ENCODE results near the gene TMEM43. TPM values are rescaled to one million over a fixed set of nuclear protein-coding genes. Genes with fewer than 3 reads are reported as not detected.

Gene TMEM43
- polyA plus RNA-seq, 3 donors, result 55.4 to 69.7 (median 66.7) TPM

DNA sequence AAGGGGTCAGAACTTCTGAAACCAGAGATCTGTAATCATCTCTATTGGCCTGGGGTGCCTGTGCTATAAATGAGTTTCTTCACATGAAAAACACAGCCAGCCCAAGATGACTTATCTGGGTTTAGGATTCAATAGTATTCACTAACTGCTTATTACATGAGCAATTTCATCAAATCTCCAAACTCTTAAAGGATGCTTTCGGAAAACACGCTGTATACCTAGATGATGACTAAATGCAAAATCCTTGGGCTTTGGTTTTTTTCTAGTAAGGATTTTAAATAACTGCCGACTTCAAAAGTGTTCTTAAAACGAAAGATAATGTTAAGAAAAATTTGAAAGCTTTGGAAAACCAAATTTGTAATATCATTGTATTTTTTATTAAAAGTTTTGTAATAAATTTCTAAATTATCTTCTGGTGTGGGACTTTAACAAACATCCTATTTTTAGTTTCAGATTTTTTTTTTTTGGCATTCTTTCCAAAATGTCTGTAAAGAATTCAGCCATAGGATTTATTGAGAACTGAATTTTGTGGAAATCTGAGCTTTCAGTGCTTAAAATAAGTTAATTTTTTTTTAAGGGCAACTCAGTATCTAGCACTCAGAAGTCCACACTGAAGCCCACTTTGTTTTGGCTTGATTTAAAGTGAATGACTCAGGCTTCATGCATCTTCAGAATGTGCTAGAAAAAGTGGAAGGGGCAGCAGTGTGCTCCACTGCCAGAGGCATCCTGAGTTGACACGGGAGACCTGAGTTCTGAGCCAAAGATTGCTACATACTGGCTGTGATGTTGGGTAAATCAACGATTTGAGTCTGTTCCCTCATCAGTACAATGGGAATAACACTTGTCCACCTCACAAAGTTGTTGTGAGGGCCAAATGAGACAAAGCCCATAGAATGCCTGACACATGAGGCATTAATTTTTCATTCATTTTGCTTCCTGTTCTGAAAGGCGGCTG, 18.7 kb downstream of the TMEM43 start:
- TF ChIP-seq, protein P1, sequence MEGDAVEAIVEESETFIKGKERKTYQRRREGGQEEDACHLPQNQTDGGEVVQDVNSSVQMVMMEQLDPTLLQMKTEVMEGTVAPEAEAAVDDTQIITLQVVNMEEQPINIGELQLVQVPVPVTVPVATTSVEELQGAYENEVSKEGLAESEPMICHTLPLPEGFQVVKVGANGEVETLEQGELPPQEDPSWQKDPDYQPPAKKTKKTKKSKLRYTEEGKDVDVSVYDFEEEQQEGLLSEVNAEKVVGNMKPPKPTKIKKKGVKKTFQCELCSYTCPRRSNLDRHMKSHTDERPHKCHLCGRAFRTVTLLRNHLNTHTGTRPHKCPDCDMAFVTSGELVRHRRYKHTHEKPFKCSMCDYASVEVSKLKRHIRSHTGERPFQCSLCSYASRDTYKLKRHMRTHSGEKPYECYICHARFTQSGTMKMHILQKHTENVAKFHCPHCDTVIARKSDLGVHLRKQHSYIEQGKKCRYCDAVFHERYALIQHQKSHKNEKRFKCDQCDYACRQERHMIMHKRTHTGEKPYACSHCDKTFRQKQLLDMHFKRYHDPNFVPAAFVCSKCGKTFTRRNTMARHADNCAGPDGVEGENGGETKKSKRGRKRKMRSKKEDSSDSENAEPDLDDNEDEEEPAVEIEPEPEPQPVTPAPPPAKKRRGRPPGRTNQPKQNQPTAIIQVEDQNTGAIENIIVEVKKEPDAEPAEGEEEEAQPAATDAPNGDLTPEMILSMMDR (IDR thresholded peaks at IDR 0.05), result no peak
- 0% methylated on average over 2 of the region's 7 CpGs for WGBS (ENCODE audit: insufficient coverage)
- peaks cover 44 to 56% of the 10 kb centered on the region in 2 donors for H3K36me3 ChIP-seq (replicated peaks in 1 of 2; ENCODE audit: control insufficient read depth in 1 of 2, insufficient read depth in 2 of 2, low read length in 2 of 2)

DNA sequence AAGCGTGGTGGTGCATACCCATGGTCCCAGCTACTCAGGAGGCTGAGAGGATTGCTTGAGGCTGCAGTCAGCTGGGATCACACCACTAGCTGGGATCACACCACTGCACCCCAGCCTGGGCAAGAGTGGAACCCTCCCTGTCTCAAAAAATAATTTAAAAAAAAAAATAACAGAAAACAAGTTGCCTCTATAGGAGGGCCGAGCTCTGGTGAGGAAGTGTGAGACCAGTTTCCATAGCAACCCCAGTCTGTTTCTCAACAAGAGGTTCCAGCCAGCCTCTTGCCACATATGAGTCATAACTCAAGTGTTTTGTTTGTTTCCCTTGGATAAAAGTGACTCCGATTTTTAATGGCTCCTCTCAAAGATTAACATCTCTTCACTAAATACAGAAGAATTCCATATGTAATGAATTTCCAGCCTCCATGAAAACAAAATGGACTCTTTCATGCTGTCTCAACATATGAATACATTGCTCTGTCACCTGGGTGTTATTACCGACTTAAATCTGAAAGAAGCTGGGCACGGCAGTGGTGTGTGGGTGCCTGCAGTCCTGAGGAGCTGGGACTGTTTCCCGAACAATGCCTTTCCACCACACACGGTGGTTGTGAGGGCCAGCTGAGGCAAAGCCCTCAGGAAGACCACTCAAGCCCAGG, 19.7 kb downstream of the TMEM43 start:
- Histone ChIP-seq H3K4me1 (ENCODE audit: control insufficient read depth in 1 of 2, insufficient read depth in 2 of 2, low read length in 2 of 2) (peaks cover 44 to 53% of the 10 kb centered on the region in 2 donors), H2AFZ (ENCODE audit: insufficient read depth, low read depth, low read length, poor library complexity, severe bottlenecking) (peak overlapping the region; percentile 70), H4K20me1 (ENCODE audit: insufficient read depth, low read length) (no peaks in the 10 kb centered on the region), H3K9ac (ENCODE audit: insufficient read depth, low read length, poor library complexity, severe bottlenecking) (peak overlapping the region; percentile 92), H3K4me2 (replicated peaks; ENCODE audit: extremely low read depth, low read length, poor library complexity, severe bottlenecking) (peak overlapping the region; percentile 73), H3K4me3 (replicated peaks in 1 of 3; ENCODE audit: low read depth in 2 of 3, low read length in 3 of 3) (peak overlapping the region; percentile 41 to 61 (median 43)), H3K79me2 (ENCODE audit: insufficient read depth, low read length) (no peaks in the 10 kb centered on the region), H3K36me3 (replicated peaks in 1 of 2; ENCODE audit: control insufficient read depth in 1 of 2, insufficient read depth in 2 of 2, low read length in 2 of 2) (peaks cover 36 to 49% of the 10 kb centered on the region in 2 donors), H3K27me3 (ENCODE audit: control insufficient read depth in 2 of 2, insufficient read depth in 2 of 2, low read length in 2 of 2) (no peaks in the 10 kb centered on the region), H3K27ac (ENCODE audit: low read depth in 1 of 2, low read length in 2 of 2) (peak overlapping the region; percentile 100), H3K9me3 (replicated peaks in 1 of 2; ENCODE audit: control insufficient read depth in 1 of 2, insufficient read depth in 1 of 2, low read length in 2 of 2) (no peaks in the 10 kb centered on the region)
- Mint-ChIP-seq H3K4me1 (peaks cover 51% of the 10 kb centered on the region), H3K27ac (peak overlapping the region; percentile 99 to 100 (median 100)), H3K4me3 (peak overlapping the region; percentile 74 to 90), H3K9me3 (no peaks in the 10 kb centered on the region), H3K36me3 (peaks cover 64 to 70% of the 10 kb centered on the region in 2 donors), H3K27me3 (ENCODE audit: low read depth in 3 of 3) (peaks cover 0 to 2% (median 0%) of the 10 kb centered on the region in 3 donors)
- 43% methylated on average over 1 of the region's 7 CpGs for WGBS (ENCODE audit: insufficient coverage)
- TF ChIP-seq, protein P1 (IDR thresholded peaks at IDR 0.05), result no peak
- intact Hi-C loops (cut with micrococcal nuclease), result loop anchor here in 1 of 2 donors (5.0 kb wide), 1 partner anchor 33 kb away; the partner anchor contains the start of genes LSM3 and XPC
- DNase-seq, result peak; percentile 95 to 99 (median 98)

More for the DNA sequence above, 18.7 kb downstream of the TMEM43 start:
- H3K4me1 ChIP-seq (ENCODE audit: control insufficient read depth in 1 of 2, insufficient read depth in 2 of 2, low read length in 2 of 2), result peaks cover 44 to 53% of the 10 kb centered on the region in 2 donors
- H3K4me1 Mint-ChIP-seq, result peaks cover 51% of the 10 kb centered on the region
- H3K4me2 ChIP-seq (replicated peaks; ENCODE audit: extremely low read depth, low read length, poor library complexity, severe bottlenecking), result peak overlapping the region; percentile 73
- no peaks in the 10 kb centered on the region for H3K79me2 ChIP-seq (ENCODE audit: insufficient read depth, low read length)
- no peaks in the 10 kb centered on the region for H3K27me3 ChIP-seq (ENCODE audit: control insufficient read depth in 2 of 2, insufficient read depth in 2 of 2, low read length in 2 of 2)
- no peaks in the 10 kb centered on the region for H3K9me3 Mint-ChIP-seq
- peaks cover 0 to 2% (median 0%) of the 10 kb centered on the region in 3 donors for H3K27me3 Mint-ChIP-seq (ENCODE audit: low read depth in 3 of 3)
- H3K4me3 Mint-ChIP-seq, result peak overlapping the region; percentile 55 to 67
- no peaks in the 10 kb centered on the region for H3K9me3 ChIP-seq (replicated peaks in 1 of 2; ENCODE audit: control insufficient read depth in 1 of 2, insufficient read depth in 1 of 2, low read length in 2 of 2)
- H2AFZ ChIP-seq (ENCODE audit: insufficient read depth, low read depth, low read length, poor library complexity, severe bottlenecking), result no peak overlapping the region
- peaks cover 70 to 74% of the 10 kb centered on the region in 2 donors for H3K36me3 Mint-ChIP-seq
- peak overlapping the region; percentile 100 for H3K27ac ChIP-seq (ENCODE audit: low read depth in 1 of 2, low read length in 2 of 2)
- peak; percentile 66 to 91 (median 76) for DNase-seq
- H3K9ac ChIP-seq (ENCODE audit: insufficient read depth, low read length, poor library complexity, severe bottlenecking), result peak overlapping the region; percentile 92
- intact Hi-C loops (cut with micrococcal nuclease), result loop anchor here in 1 of 2 donors (5.0 kb wide), 1 partner anchor 34 kb away; the partner anchor contains the start of genes LSM3 and XPC
- peak overlapping the region; percentile 99 to 100 (median 100) for H3K27ac Mint-ChIP-seq
- H3K4me3 ChIP-seq (replicated peaks in 1 of 3; ENCODE audit: low read depth in 2 of 3, low read length in 3 of 3), result peak overlapping the region in 1 of 3 experiments; percentile 47
- no peaks in the 10 kb centered on the region for H4K20me1 ChIP-seq (ENCODE audit: insufficient read depth, low read length)

All from CD14-positive monocyte (primary cell).